ENCODE data around the gene CYB561D1. TPM values are rescaled to one million over a fixed set of nuclear protein-coding genes. Genes with fewer than 3 reads are reported as not detected.

The CYB561D1 gene
- total and polyA plus RNA-seq, 2 of the 13 experiments (the other 11 are each of a cell fraction or from before 2014, with no cell fraction given), result 3.9 to 4.1 TPM

DNA sequence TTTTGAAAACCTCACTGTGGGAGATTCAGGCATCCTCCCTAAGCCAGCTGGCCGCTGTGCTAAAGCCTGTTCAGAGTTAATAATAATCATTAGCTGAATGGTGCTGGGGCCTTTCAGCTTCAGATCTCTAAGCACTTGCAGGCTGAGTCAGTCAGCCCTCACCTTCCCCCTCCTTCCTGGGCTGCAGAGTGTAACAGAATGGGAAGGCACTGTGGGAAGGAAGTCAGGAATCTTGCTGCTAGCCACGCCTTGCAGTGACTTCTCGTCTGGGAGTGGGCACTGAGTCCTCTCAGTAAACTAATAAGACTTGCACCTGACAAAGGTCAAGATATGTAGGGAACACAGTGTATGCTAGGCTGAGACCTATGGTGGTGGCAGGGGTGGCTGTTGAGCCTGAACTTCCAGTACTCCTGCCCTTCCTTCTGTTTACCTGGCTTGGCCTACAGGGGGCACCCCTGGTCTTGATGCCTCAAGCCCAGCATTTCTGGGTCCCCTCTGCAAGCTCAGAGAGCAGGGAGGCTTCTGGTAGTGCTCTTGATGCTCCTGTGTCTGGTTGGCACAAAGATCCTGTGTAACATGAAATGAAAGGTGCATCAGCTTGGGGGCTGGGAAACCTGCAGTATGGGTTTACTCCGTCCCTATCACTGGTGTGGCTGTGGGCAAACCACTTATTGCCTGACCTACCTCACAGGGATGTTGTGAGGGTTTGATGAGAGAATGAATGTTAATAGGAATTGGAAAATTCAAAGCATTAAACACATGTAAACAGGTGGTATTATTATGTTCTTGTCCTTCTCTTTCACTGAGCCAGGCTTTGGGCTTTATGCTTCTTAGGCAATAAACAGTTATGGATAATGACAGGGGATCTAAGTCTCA, 6.0 kb downstream of the CYB561D1 start (continued):
- TF ChIP-seq, protein P1, sequence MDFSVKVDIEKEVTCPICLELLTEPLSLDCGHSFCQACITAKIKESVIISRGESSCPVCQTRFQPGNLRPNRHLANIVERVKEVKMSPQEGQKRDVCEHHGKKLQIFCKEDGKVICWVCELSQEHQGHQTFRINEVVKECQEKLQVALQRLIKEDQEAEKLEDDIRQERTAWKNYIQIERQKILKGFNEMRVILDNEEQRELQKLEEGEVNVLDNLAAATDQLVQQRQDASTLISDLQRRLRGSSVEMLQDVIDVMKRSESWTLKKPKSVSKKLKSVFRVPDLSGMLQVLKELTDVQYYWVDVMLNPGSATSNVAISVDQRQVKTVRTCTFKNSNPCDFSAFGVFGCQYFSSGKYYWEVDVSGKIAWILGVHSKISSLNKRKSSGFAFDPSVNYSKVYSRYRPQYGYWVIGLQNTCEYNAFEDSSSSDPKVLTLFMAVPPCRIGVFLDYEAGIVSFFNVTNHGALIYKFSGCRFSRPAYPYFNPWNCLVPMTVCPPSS (IDR thresholded peaks at IDR 0.05), result no peak
- TF ChIP-seq, protein P2, sequence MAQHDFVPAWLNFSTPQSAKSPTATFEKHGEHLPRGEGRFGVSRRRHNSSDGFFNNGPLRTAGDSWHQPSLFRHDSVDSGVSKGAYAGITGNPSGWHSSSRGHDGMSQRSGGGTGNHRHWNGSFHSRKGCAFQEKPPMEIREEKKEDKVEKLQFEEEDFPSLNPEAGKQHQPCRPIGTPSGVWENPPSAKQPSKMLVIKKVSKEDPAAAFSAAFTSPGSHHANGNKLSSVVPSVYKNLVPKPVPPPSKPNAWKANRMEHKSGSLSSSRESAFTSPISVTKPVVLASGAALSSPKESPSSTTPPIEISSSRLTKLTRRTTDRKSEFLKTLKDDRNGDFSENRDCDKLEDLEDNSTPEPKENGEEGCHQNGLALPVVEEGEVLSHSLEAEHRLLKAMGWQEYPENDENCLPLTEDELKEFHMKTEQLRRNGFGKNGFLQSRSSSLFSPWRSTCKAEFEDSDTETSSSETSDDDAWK (CRISPR knock-in tag; IDR thresholded peaks at IDR 0.05), result no peak
- no peak for TF ChIP-seq ZNF777 (CRISPR knock-in tag; IDR thresholded peaks at IDR 0.05)

DNA sequence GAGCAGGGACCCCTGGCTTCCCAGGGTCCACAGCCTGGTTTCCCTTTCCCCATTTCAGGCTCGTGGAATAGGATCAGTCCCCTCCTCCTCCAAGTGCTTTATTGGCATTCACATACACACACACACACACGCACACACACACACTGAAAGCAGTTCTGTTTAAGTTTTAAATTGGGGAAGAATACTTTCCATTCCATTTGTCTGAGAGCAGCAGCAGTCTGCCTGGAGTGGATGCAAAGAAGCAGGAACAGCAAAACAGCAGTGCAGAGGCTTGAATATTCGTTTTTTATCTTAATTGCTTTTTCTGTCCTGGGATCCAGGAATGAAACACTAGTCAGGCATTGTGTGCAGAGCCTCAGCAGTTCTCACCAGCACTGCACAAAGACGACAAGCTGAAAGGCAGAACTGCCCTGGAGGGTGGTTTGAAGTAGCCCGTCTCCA, 7.1 kb downstream of the CYB561D1 start:
- ATAC-seq (no peak), DNase-seq (ENCODE audit: low spot score) (no peak), FAIRE-seq (no peak)
- no TSS peak for BruUV-seq (replicated peaks)
- 66% methylated on average over 4 of the region's 5 CpGs for WGBS (ENCODE audit: low lambda C conversion rate)
- in situ Hi-C loops (cut with HindIII; ENCODE audit: extremely low pct_ligation_motif_present, low pct_unique_long_range_greater_than_20kb) (no loop called here), intact Hi-C loops (cut with micrococcal nuclease; ENCODE audit: unreplicated experiment) (no loop called here)
- Histone ChIP-seq H2AFZ (ENCODE audit: low read length) (no peak overlapping the region), H3K27me3 (ENCODE audit: control insufficient read depth in 1 of 2, insufficient read depth in 2 of 2, low read length in 2 of 2) (no peaks in the 10 kb centered on the region), H3K27ac (ENCODE audit: extremely low read length, insufficient read depth, low read length) (no peak overlapping the region), H3K9ac (ENCODE audit: insufficient read depth, low read depth, low read length) (no peak overlapping the region), H3K9me3 (ENCODE audit: low read length) (no peaks in the 10 kb centered on the region), H3K4me2 (ENCODE audit: low read depth, low read length) (no peak overlapping the region), H3K4me1 (ENCODE audit: insufficient read depth, low read length) (no peaks in the 10 kb centered on the region), H4K20me1 (ENCODE audit: insufficient read depth, low read length) (no peaks in the 10 kb centered on the region), H3K79me2 (ENCODE audit: insufficient read depth, low read length) (no peaks in the 10 kb centered on the region), H3K4me3 (replicated peaks in 1 of 3; ENCODE audit: insufficient read depth in 1 of 3, low read depth in 2 of 3, low read length in 3 of 3) (no peak overlapping the region), H3K36me3 (replicated peaks in 1 of 2; ENCODE audit: control insufficient read depth in 1 of 2, insufficient read depth in 2 of 2, low read length in 2 of 2) (peaks cover 1 to 3% of the 10 kb centered on the region in 2 experiments; a peak in 2 of 5 replicates)
- CTCF ChIA-PET (ENCODE audit: low intra/inter-chr PET ratio, low total read pairs), result interaction anchor here (5.1 kb wide), 1 partner anchor 32 kb away, joined by 81 read pairs; no protein-coding TSS in a partner anchor
- POLR2A ChIA-PET, result no interaction called here
- TF ChIP-seq HDAC2 (CRISPR knock-in tag; IDR thresholded peaks at IDR 0.05) (no peak), POLR2AphosphoS2 (IDR thresholded peaks at IDR 0.05; ENCODE audit: low read depth, low read length) (no peak), KDM3A (CRISPR knock-in tag; IDR thresholded peaks at IDR 0.05; ENCODE audit: low read depth) (no peak), ZNF33A (CRISPR knock-in tag; IDR thresholded peaks at IDR 0.05; ENCODE audit: borderline replicate concordance) (no peak), EHMT2 (IDR thresholded peaks at IDR 0.05; ENCODE audit: borderline replicate concordance, low read depth, low read length) (no peak), SRSF4 (IDR thresholded peaks at IDR 0.05; ENCODE audit: low read depth, low read length, poor library complexity, severe bottlenecking) (no peak), ZNF891 (CRISPR knock-in tag; IDR thresholded peaks at IDR 0.05) (no peak), GTF2F1 (IDR thresholded peaks at IDR 0.05; ENCODE audit: low read length) (no peak), REPIN1 (CRISPR knock-in tag; IDR thresholded peaks at IDR 0.05; ENCODE audit: borderline replicate concordance, low read depth) (no peak), HDAC1 (CRISPR knock-in tag; IDR thresholded peaks at IDR 0.05) (no peak), ZNF816 (CRISPR knock-in tag; IDR thresholded peaks at IDR 0.05; ENCODE audit: borderline replicate concordance) (no peak), ZSCAN12 (CRISPR knock-in tag; IDR thresholded peaks at IDR 0.05) (no peak), ZFP62 (CRISPR knock-in tag; IDR thresholded peaks at IDR 0.05) (no peak), ZC3H4 (CRISPR knock-in tag; IDR thresholded peaks at IDR 0.05; ENCODE audit: borderline replicate concordance) (no peak)
- TF ChIP-seq, protein P3, sequence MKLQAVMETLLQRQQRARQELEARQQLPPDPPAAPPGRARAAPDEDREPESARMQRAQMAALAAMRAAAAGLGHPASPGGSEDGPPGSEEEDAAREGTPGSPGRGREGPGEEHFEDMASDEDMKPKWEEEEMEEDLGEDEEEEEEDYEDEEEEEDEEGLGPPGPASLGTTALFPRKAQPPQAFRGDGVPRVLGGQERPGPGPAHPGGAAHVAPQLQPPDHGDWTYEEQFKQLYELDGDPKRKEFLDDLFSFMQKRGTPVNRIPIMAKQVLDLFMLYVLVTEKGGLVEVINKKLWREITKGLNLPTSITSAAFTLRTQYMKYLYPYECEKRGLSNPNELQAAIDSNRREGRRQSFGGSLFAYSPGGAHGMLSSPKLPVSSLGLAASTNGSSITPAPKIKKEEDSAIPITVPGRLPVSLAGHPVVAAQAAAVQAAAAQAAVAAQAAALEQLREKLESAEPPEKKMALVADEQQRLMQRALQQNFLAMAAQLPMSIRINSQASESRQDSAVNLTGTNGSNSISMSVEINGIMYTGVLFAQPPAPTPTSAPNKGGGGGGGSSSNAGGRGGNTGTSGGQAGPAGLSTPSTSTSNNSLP (IDR thresholded peaks at IDR 0.05; ENCODE audit: low read depth, low read length), result no peak
- TF ChIP-seq, protein P4, sequence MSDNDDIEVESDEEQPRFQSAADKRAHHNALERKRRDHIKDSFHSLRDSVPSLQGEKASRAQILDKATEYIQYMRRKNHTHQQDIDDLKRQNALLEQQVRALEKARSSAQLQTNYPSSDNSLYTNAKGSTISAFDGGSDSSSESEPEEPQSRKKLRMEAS (IDR thresholded peaks at IDR 0.05), result no peak
